Breast epithelium (tissue), 3 donors: ENCODE measurements around the gene NPRL2.

ENCODE experiments used
- POLR2A ChIP-seq: fragments of 450-650 bp; IDR thresholded peaks from one replicate; pipeline ENCODE4 v1.6.1; 2016; ENCODE audit warnings: antibody characterized with exemption, mild to moderate bottlenecking, moderate library complexity
- POLR2AphosphoS5 ChIP-seq, 3 donors: sonication (generic); formaldehyde crosslinking; IDR thresholded peaks; one replicate each; pipeline ENCODE4 v1.6.1; 2017; ENCODE audit warnings: antibody characterized with exemption in 3 of 3
- TF ChIP-seq, protein P1 (sequence below), 3 donors: fragments of 450-650 bp; IDR thresholded peaks; one replicate each; pipeline ENCODE4 v1.5.1; 2016 to 2017; ENCODE audit warnings: antibody characterized with exemption in 3 of 3, mild to moderate bottlenecking in 3 of 3, moderate library complexity in 3 of 3

DNA sequence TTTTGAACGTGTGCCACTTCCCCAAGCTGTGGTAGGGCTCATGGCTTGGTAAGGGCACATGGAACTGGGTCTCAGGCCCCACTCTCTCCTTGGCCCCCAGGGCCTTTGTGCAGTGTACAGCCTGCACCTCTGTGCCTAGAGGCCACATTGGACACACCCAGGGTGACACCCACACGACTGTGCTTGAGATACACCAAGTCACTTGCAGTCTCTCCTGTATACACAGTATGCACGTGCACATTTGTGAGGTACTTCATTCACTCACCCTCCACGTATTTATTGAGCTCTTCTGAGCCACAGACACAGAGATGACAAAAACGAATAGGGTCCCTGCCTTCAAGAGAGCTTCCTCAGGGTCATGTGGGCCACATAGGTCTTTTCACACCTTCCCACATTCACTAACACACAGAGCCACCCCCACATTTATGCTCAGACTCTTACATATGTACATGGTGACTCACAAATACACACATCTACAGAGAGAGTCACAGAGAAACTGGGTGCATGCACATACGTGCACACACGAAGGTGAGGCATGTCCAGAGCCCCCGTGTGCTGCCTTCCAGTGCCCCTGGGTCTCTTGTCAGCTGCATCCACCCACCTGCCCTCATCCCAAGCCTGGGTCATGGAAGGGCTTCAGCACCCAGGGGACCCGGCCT is 18.6 kb upstream of the NPRL2 start:
- TF ChIP-seq POLR2A (no peak), POLR2AphosphoS5 (IDR thresholded peaks at IDR 0.05) (no peak)
- TF ChIP-seq, protein P1, sequence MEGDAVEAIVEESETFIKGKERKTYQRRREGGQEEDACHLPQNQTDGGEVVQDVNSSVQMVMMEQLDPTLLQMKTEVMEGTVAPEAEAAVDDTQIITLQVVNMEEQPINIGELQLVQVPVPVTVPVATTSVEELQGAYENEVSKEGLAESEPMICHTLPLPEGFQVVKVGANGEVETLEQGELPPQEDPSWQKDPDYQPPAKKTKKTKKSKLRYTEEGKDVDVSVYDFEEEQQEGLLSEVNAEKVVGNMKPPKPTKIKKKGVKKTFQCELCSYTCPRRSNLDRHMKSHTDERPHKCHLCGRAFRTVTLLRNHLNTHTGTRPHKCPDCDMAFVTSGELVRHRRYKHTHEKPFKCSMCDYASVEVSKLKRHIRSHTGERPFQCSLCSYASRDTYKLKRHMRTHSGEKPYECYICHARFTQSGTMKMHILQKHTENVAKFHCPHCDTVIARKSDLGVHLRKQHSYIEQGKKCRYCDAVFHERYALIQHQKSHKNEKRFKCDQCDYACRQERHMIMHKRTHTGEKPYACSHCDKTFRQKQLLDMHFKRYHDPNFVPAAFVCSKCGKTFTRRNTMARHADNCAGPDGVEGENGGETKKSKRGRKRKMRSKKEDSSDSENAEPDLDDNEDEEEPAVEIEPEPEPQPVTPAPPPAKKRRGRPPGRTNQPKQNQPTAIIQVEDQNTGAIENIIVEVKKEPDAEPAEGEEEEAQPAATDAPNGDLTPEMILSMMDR (IDR thresholded peaks at IDR 0.05) = no peak
